PFSK-1 (cell line): Measurements from ENCODE around the gene MAGEB10. TPM values are rescaled to one million over a fixed set of nuclear protein-coding genes. Genes with fewer than 3 reads are reported as not detected.

Experiments
- FOXP2 ChIP-seq: optimal IDR thresholded peaks from 2 replicates; pipeline ENCODE3; 2011; ENCODE audit warnings: borderline replicate concordance, control low read depth, inconsistent platforms; ENCODE audit not compliant: insufficient read depth; ENCODE audit errors: extremely low read length, extremely low read depth
- POLR2AphosphoS5 ChIP-seq: IDR thresholded peaks from 2 replicates; pipeline ENCODE4 v1.6.1; 2012; ENCODE audit warnings: low read depth, mild to moderate bottlenecking, control low read depth, low read length, moderate library complexity
- REST ChIP-seq, 2 experiments: IDR thresholded peaks; 2 replicates each; pipeline versions ENCODE4 v1.6.1 to v1.8.0; 2011 to 2012; ENCODE audit warnings: low read depth in 2 of 2, low read length in 2 of 2, control low read depth in 1 of 2, inconsistent platforms in 1 of 2, mild to moderate bottlenecking in 1 of 2, moderate library complexity in 1 of 2; ENCODE audit not compliant: insufficient read depth in 1 of 2
- SIN3A ChIP-seq: IDR thresholded peaks from 2 replicates; pipeline ENCODE4 v1.6.1; 2012; ENCODE audit warnings: mild to moderate bottlenecking, low read length, moderate library complexity, borderline replicate concordance; ENCODE audit not compliant: insufficient read depth
- TAF1 ChIP-seq: IDR thresholded peaks from 2 replicates; pipeline ENCODE4 v1.6.1; 2012; ENCODE audit warnings: low read length, control low read depth, borderline replicate concordance; ENCODE audit not compliant: insufficient read depth
- polyA plus RNA-seq: library from polyadenylated mRNA; unstranded; fragments of >200 nt; gene quantifications from one replicate; pipeline ENCODE4 v1.2.1, GENCODE V29; 2012; ENCODE audit warnings: low read depth, missing spikeins; ENCODE audit not compliant: insufficient read length

The MAGEB10 gene
- not detected for polyA plus RNA-seq

- TF ChIP-seq REST (IDR thresholded peaks at IDR 0.05; ENCODE audit: insufficient read depth in 1 of 2, low read depth in 2 of 2, low read length in 2 of 2) (no peak), TAF1 (no peak), SIN3A (no peak), POLR2AphosphoS5 (no peak), FOXP2 (no peak)
Observed at GRCh38 chrX:27807690-27808089, at the start of gene MAGEB10. Gene MAGEB10 (plus strand): TSS chrX:27807990. CDS start chrX:27821307, 13,317 bp downstream.

GRCh38 chrX:27765718-27766117 is 42.1 kb upstream of the MAGEB10 start:
- TF ChIP-seq FOXP2 (no peak), REST (IDR thresholded peaks at IDR 0.05; ENCODE audit: insufficient read depth in 1 of 2, low read depth in 2 of 2, low read length in 2 of 2) (no peak), SIN3A (no peak), POLR2AphosphoS5 (no peak), TAF1 (no peak)

- TF ChIP-seq REST (IDR thresholded peaks at IDR 0.05; ENCODE audit: insufficient read depth in 1 of 2, low read depth in 2 of 2, low read length in 2 of 2) (no peak), SIN3A (no peak), POLR2AphosphoS5 (no peak), TAF1 (no peak), FOXP2 (no peak)
Observed at GRCh38 chrX:27767387-27767786, 40.4 kb upstream of the MAGEB10 start.

GRCh38 chrX:27775984-27776383 is 31.8 kb upstream of the MAGEB10 start:
- TF ChIP-seq FOXP2 (no peak), TAF1 (no peak), SIN3A (no peak), POLR2AphosphoS5 (no peak), REST (IDR thresholded peaks at IDR 0.05; ENCODE audit: insufficient read depth in 1 of 2, low read depth in 2 of 2, low read length in 2 of 2) (no peak)

GRCh38 chrX:27796640-27797257 is 11.0 kb upstream of the MAGEB10 start:
- no peak for TF ChIP-seq POLR2AphosphoS5
